Right lobe of liver (tissue), 4 donors: Measurements from ENCODE around the gene COL5A3.

Source experiments
- POLR2A ChIP-seq: fragments of 450-650 bp; IDR thresholded peaks from one replicate; pipeline ENCODE4 v1.6.1; 2017; ENCODE audit warnings: antibody characterized with exemption, mild to moderate bottlenecking
- TF ChIP-seq, protein P1 (sequence below), 4 donors: fragments of 200-600 bp in 3 of 4; fragments of 450-650 bp in 1 of 4; IDR thresholded peaks; one replicate each; pipeline versions ENCODE4 v1.5.1 to v1.8.0; 2016 to 2022; ENCODE audit warnings: antibody characterized with exemption in 4 of 4, mild to moderate bottlenecking in 2 of 4
- donor health status: DM: no; HTN: no; CAD: no.
- donor health status: DM: no; HTN: no; CAD: no.
- donor health status: DM: no; HTN: yes; CAD: no.

DNA sequence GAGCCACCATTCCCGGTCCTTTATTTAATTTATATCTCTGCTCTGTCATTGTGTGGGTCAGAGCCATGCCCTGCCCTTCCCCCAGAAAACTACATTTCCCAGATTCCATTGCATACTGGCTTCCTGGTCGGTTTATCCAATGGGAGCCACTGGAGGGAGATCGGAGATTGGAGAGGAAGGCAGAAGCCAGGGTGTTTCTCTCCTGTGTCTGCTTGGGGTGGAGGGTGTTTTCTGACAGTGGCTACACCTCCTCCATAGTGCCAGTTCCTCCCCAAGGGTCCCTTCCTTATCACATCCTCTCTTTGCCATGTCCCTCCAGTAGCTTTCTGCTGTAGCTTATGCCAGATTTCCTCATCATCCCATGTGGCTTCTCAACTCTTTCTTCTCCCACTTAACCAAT lies 93.0 kb downstream of the COL5A3 start:
- TF ChIP-seq, protein P1, sequence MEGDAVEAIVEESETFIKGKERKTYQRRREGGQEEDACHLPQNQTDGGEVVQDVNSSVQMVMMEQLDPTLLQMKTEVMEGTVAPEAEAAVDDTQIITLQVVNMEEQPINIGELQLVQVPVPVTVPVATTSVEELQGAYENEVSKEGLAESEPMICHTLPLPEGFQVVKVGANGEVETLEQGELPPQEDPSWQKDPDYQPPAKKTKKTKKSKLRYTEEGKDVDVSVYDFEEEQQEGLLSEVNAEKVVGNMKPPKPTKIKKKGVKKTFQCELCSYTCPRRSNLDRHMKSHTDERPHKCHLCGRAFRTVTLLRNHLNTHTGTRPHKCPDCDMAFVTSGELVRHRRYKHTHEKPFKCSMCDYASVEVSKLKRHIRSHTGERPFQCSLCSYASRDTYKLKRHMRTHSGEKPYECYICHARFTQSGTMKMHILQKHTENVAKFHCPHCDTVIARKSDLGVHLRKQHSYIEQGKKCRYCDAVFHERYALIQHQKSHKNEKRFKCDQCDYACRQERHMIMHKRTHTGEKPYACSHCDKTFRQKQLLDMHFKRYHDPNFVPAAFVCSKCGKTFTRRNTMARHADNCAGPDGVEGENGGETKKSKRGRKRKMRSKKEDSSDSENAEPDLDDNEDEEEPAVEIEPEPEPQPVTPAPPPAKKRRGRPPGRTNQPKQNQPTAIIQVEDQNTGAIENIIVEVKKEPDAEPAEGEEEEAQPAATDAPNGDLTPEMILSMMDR (IDR thresholded peaks at IDR 0.05): no peak
- TF ChIP-seq POLR2A: no peak
